Nephron progenitor cell (in vitro differentiated cells): ENCODE results near the gene SHISA6.

Source experiments
- DNase-seq: peaks from one replicate; pipeline ENCODE4 v3.0.0; 2021
- H3K27ac Mint-ChIP-seq: 2 replicates; pipeline ENCODE4 v1.8.0; 2021; ENCODE audit warnings: mild to moderate bottlenecking, moderate library complexity, mixed read lengths
- H3K27me3 Mint-ChIP-seq: 2 replicates; pipeline ENCODE4 v1.8.0; 2021; ENCODE audit warnings: mild to moderate bottlenecking, low read depth, mixed read lengths; ENCODE audit not compliant: poor library complexity
- H3K36me3 Mint-ChIP-seq: 2 replicates; pipeline ENCODE4 v1.8.0; 2021; ENCODE audit warnings: low read depth, mixed read lengths
- H3K4me1 Mint-ChIP-seq: 2 replicates; pipeline ENCODE4 v1.8.0; 2021; ENCODE audit warnings: mixed read lengths
- H3K4me3 Mint-ChIP-seq: 2 replicates; pipeline ENCODE4 v1.8.0; 2021; ENCODE audit warnings: mild to moderate bottlenecking, moderate library complexity, mixed read lengths
- H3K9me3 Mint-ChIP-seq: 2 replicates; pipeline ENCODE4 v1.8.0; 2021; ENCODE audit warnings: mild to moderate bottlenecking, moderate library complexity, mixed read lengths
- CTCF ChIP-seq: fragments of 200-600 bp; sonication (generic); IDR thresholded peaks from 2 replicates; pipeline ENCODE4 v1.5.0; 2021; ENCODE audit warnings: antibody characterized with exemption

SHISA6 gene

DNA sequence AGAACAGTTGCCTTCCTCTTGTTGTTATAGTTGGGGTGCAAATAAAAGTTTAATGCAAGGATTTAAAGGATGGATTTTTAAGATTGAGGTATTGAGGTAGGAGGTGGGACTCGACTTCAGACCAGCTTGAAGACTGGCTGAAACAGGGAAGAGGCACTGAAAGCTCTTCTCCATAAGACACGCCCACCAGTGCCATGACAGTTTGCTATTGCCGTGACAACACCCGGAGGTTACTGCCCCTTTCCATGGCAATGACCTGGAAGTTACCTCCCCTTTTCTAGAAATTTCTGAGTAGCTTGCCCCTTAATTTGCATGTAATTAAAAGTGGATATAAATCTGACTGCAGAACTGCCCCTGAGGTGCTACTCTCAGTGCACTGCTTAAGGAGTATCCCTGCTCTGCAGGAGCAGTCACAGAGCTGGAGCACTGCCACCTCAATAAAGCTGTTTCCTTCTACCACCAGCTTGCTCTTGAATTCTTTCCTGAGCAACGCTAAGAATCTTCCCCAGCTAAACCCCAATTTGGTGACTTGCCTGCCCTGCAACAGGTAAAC lies 122.6 kb downstream of the SHISA6 start:
- Mint-ChIP-seq H3K4me1 (peaks cover 24% of the 10 kb centered on the region), H3K36me3 (no peaks in the 10 kb centered on the region), H3K4me3 (no peak overlapping the region), H3K9me3 (no peaks in the 10 kb centered on the region), H3K27me3 (no peaks in the 10 kb centered on the region), H3K27ac (peak overlapping the region; percentile 19)
- TF ChIP-seq CTCF, result no peak
- DNase-seq, result no peak

DNA sequence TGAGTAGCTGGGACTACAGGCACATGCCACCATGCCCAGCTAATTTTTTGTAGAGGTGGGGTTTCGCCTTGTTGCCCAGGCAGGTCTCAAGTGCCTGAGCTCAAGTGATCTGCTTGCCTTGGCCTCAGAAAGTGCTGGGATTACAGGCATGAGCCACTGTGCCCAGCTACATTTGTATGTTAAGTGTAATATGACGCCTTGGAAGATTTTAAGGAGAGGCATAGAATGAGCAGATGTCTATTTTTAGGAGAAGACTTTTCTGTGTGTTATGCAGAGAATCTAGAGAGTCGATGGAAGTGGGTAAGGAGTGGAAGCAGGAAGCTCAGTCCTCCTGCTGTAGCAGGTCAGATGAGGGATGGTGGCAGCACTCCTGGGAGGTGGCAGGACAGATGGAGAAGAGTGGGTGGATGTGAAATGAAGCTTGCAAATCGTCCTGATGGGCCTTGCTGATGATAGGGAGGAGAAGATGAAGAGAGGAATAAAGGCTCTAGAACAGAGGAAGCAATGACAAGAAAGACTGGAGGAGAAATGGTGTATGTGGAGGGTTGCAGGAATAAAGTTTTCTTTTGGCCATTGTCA lies 125.3 kb downstream of the SHISA6 start:
- no peak overlapping the region for H3K27ac Mint-ChIP-seq
- no peak for DNase-seq
- no peak for TF ChIP-seq CTCF
- no peaks in the 10 kb centered on the region for H3K36me3 Mint-ChIP-seq
- peaks cover 24% of the 10 kb centered on the region for H3K4me1 Mint-ChIP-seq
- no peaks in the 10 kb centered on the region for H3K9me3 Mint-ChIP-seq
- H3K27me3 Mint-ChIP-seq, result no peaks in the 10 kb centered on the region
- H3K4me3 Mint-ChIP-seq, result no peak overlapping the region

DNA sequence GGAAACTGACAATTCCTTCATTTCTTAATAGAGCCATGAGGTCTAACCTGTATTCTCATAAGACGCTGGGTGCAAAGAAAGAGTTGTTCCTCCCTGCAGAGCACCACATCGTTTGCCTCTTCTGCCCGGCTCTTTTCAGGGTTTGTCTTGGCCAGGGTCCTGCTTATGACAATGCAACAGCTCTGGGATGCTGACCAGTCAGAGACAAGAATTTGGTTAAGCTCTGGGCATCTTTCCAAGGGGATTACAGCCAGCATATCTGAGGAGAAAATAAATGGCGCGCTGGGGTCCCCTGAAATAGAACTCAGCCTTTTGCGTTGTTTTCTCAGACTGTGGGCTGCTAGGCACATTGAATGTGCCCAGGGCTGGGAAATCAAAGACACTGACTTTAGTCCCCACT lies 128.6 kb downstream of the SHISA6 start:
- H3K36me3 Mint-ChIP-seq, result no peaks in the 10 kb centered on the region
- TF ChIP-seq CTCF, result no peak
- no peak for DNase-seq
- no peaks in the 10 kb centered on the region for H3K4me1 Mint-ChIP-seq
- no peak overlapping the region for H3K27ac Mint-ChIP-seq
- no peak overlapping the region for H3K4me3 Mint-ChIP-seq
- no peaks in the 10 kb centered on the region for H3K27me3 Mint-ChIP-seq
- H3K9me3 Mint-ChIP-seq, result no peaks in the 10 kb centered on the region

DNA sequence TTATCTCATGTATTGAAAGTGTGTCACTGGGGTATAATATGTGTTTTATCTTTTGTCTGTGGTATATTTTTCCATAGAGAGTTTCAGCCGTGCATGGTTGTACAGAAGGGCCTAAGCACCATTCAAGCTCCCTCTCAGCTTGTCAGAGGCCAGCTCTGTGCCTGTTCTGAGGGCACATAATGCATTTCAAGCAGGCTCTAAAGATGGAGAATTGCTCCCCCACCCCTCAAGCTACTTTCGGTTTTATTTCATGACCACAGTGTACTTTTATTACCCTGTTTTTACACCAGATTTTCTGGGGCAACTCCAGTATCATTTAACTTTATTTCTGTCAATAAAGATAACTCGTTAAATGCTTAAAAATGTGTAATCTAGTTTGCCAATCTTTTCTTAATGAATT lies 131.7 kb downstream of the SHISA6 start:
- no peak for TF ChIP-seq CTCF
- Mint-ChIP-seq H3K27me3 (peaks cover 3% of the 10 kb centered on the region), H3K36me3 (no peaks in the 10 kb centered on the region), H3K4me3 (no peak overlapping the region), H3K9me3 (no peaks in the 10 kb centered on the region), H3K4me1 (peaks cover 12% of the 10 kb centered on the region), H3K27ac (peak overlapping the region; percentile 53)
- DNase-seq, result no peak

- H3K9me3 Mint-ChIP-seq, result no peaks in the 10 kb centered on the region
- TF ChIP-seq CTCF, result no peak
- H3K27ac Mint-ChIP-seq, result no peak overlapping the region
- no peak for DNase-seq
- H3K36me3 Mint-ChIP-seq, result no peaks in the 10 kb centered on the region
- peaks cover 23% of the 10 kb centered on the region for H3K4me1 Mint-ChIP-seq
- H3K27me3 Mint-ChIP-seq, result peaks cover 3% of the 10 kb centered on the region
- H3K4me3 Mint-ChIP-seq, result no peak overlapping the region
Measured at GRCh38 chr17:11378506-11378905, 137.5 kb downstream of the SHISA6 start.

DNA sequence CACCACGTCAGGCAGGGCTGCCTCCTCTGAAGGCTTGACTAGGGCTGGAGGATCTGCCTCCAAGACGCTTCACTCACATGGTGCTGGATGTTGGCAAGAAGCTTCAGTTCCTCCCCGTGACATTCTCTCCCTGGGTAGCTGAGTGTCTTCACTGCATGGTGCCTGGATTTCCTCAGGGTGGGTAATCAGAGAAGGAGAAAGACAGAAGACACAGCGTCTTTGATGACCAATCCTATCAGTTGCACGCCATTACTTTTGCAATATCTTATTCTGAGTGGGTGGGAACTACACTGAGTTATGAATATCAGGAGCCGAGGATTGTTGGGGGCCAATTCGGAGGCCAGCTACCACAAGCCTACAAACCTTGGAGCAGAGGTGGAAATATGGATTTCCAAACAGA lies 139.7 kb downstream of the SHISA6 start:
- Mint-ChIP-seq H3K4me1 (peaks cover 20% of the 10 kb centered on the region), H3K4me3 (no peak overlapping the region), H3K36me3 (no peaks in the 10 kb centered on the region), H3K27me3 (peaks cover 6% of the 10 kb centered on the region), H3K27ac (no peak overlapping the region), H3K9me3 (no peaks in the 10 kb centered on the region)
- DNase-seq, result no peak
- no peak for TF ChIP-seq CTCF
